DOHH2 (cell line): Measurements from ENCODE around the gene ZNF385B.

ENCODE experiments used
- H3F3A ChIP-seq: fragments of 200-600 bp; sonication (generic), shearing (Covaris generic); 2 replicates; pipeline ENCODE4 v1.6.0; 2016; ENCODE audit warnings: antibody characterized with exemption, mild to moderate bottlenecking; ENCODE audit not compliant: control insufficient read depth, insufficient read depth
- H3K27ac ChIP-seq: fragments of 200-600 bp; sonication (generic); 2 replicates; pipeline ENCODE4 v1.5.1; 2014; ENCODE audit warnings: low read depth, mild to moderate bottlenecking, low read length, moderate library complexity
- H3K27me3 ChIP-seq: fragments of 200-600 bp; sonication (generic); 2 replicates; pipeline ENCODE4 v1.6.1; 2014; ENCODE audit warnings: mild to moderate bottlenecking, low read length, mixed read lengths; ENCODE audit not compliant: control insufficient read depth
- H3K36me3 ChIP-seq: fragments of 200-600 bp; sonication (generic); 2 replicates; pipeline ENCODE4 v1.6.1; 2014; ENCODE audit warnings: mild to moderate bottlenecking, low read length, moderate library complexity, mixed read lengths; ENCODE audit not compliant: control insufficient read depth
- H3K4me1 ChIP-seq: fragments of 200-600 bp; sonication (generic); 2 replicates; pipeline ENCODE4 v1.6.1; 2014; ENCODE audit warnings: mild to moderate bottlenecking, low read length, mixed read lengths; ENCODE audit not compliant: control insufficient read depth
- H3K4me2 ChIP-seq: fragments of 200-600 bp; sonication (generic); 2 replicates; pipeline ENCODE4 v1.6.0; 2014; ENCODE audit warnings: mild to moderate bottlenecking, low read length, moderate library complexity
- H3K4me3 ChIP-seq: fragments of 200-600 bp; sonication (generic); 2 replicates; pipeline ENCODE4 v1.5.1; 2014; ENCODE audit warnings: mild to moderate bottlenecking, low read length, mixed read lengths
- H3K79me2 ChIP-seq: fragments of 200-600 bp; sonication (generic); 2 replicates; pipeline ENCODE4 v1.6.1; 2014; ENCODE audit warnings: mild to moderate bottlenecking, low read length, mixed read lengths; ENCODE audit not compliant: control insufficient read depth
- H3K9me2 ChIP-seq: fragments of 200-600 bp; sonication (generic); replicated peaks from 2 replicates; pipeline ENCODE4 v1.6.1; 2014; ENCODE audit warnings: mild to moderate bottlenecking, low read length, mixed read lengths; ENCODE audit not compliant: control insufficient read depth
- H3K9me3 ChIP-seq: fragments of 200-600 bp; sonication (generic); 2 replicates; pipeline ENCODE4 v1.6.1; 2014; ENCODE audit warnings: antibody characterized with exemption, low read length, mixed read lengths; ENCODE audit not compliant: control insufficient read depth, insufficient read depth
- H4K20me1 ChIP-seq: fragments of 200-600 bp; sonication (generic); 2 replicates; pipeline ENCODE4 v1.6.0; 2014; ENCODE audit warnings: low read depth, mild to moderate bottlenecking, antibody characterized with exemption, low read length, moderate library complexity; ENCODE audit not compliant: control insufficient read depth, insufficient read depth
- CTCF ChIP-seq: fragments of 200-600 bp; sonication (generic); IDR thresholded peaks from one replicate; pipeline ENCODE4 v1.5.1; 2014; ENCODE audit warnings: antibody characterized with exemption, mild to moderate bottlenecking, low read depth, low read length; ENCODE audit not compliant: poor library complexity, severe bottlenecking
- EZH2phosphoT487 ChIP-seq: fragments of 200-600 bp; sonication (generic); IDR thresholded peaks from 2 replicates; pipeline ENCODE4 v1.6.1; 2017; ENCODE audit warnings: borderline replicate concordance, mild to moderate bottlenecking, antibody characterized with exemption, low read length, moderate library complexity, mixed read lengths

The ZNF385B gene

GRCh38 chr2:179555691-179556283, 305.6 kb downstream of the ZNF385B start:
- H3K36me3 ChIP-seq: no peaks in the 10 kb centered on the region
- H4K20me1 ChIP-seq: no peaks in the 10 kb centered on the region
- no peaks in the 10 kb centered on the region for H3K9me3 ChIP-seq
- TF ChIP-seq CTCF: no peak
- TF ChIP-seq EZH2phosphoT487: no peak
- no peaks in the 10 kb centered on the region for H3K27me3 ChIP-seq
- H3K27ac ChIP-seq: no peak overlapping the region
- no peaks in the 10 kb centered on the region for H3K9me2 ChIP-seq
- H3K79me2 ChIP-seq: no peaks in the 10 kb centered on the region
- H3K4me2 ChIP-seq: no peak overlapping the region
- no peaks in the 10 kb centered on the region for H3K4me1 ChIP-seq
- H3F3A ChIP-seq: no peaks in the 10 kb centered on the region
- H3K4me3 ChIP-seq: no peak overlapping the region

- no peak overlapping the region for H3K4me3 ChIP-seq
- no peak for TF ChIP-seq CTCF
- TF ChIP-seq EZH2phosphoT487: no peak
- no peaks in the 10 kb centered on the region for H3K9me2 ChIP-seq
Observed at GRCh38 chr2:179554639-179555386, 306.6 kb downstream of the ZNF385B start.

GRCh38 chr2:179553382-179553781, 308.0 kb downstream of the ZNF385B start:
- Histone ChIP-seq H3K4me3 (no peak overlapping the region), H3K4me2 (no peak overlapping the region), H3K4me1 (no peaks in the 10 kb centered on the region), H3K9me2 (no peaks in the 10 kb centered on the region), H3K36me3 (no peaks in the 10 kb centered on the region), H3F3A (no peaks in the 10 kb centered on the region), H4K20me1 (no peaks in the 10 kb centered on the region), H3K27ac (no peak overlapping the region), H3K9me3 (no peaks in the 10 kb centered on the region), H3K27me3 (no peaks in the 10 kb centered on the region), H3K79me2 (no peaks in the 10 kb centered on the region)
- no peak for TF ChIP-seq EZH2phosphoT487
- TF ChIP-seq CTCF: no peak

More at GRCh38 chr2:179554639-179555386, 306.6 kb downstream of the ZNF385B start:
- Histone ChIP-seq H3F3A (no peaks in the 10 kb centered on the region), H3K36me3 (no peaks in the 10 kb centered on the region), H3K4me2 (no peak overlapping the region), H3K4me1 (no peaks in the 10 kb centered on the region), H4K20me1 (no peaks in the 10 kb centered on the region), H3K9me3 (no peaks in the 10 kb centered on the region), H3K27me3 (no peaks in the 10 kb centered on the region), H3K27ac (no peak overlapping the region), H3K79me2 (no peaks in the 10 kb centered on the region)
